Bronchial epithelial cell (primary cell): ENCODE results near the gene PAX5. TPM values are rescaled to one million over a fixed set of nuclear protein-coding genes. Genes with fewer than 3 reads are reported as not detected.
"Not testable (repeated sequence)": the region's sequence is repeated elsewhere in the genome, so short reads cannot be mapped to it uniquely, and the experiment has no call there.

Source experiments
- DNase-seq: peaks from one replicate; pipeline ENCODE4 v3.0.0-alpha.2; 2010; ENCODE audit warnings: low read depth
- FAIRE-seq: peaks from 2 replicates; lab custom pipeline; 2011; peaks lifted over from hg19 to GRCh38; lab: Jason Lieb, UNC
- H3K27me3 ChIP-seq: 2 replicates; pipeline ENCODE4 v1.5.1; 2011; ENCODE audit warnings: low read length; ENCODE audit not compliant: control insufficient read depth, insufficient read depth
- H3K36me3 ChIP-seq: 2 replicates; pipeline ENCODE4 v1.5.1; 2011; ENCODE audit warnings: low read length; ENCODE audit not compliant: control insufficient read depth, insufficient read depth
- H3K4me3 ChIP-seq: 2 replicates; pipeline ENCODE4 v1.5.1; 2011; ENCODE audit warnings: mild to moderate bottlenecking, low read depth, low read length, control low read depth
- total RNA-seq: library from RNA; depleted of rRNA; stranded (reverse); fragments of >200 nt; gene quantifications from 2 replicates; pipeline ENCODE4 v1.2.1, GENCODE V29; 2014
- TF ChIP-seq, protein P1 (sequence below): IDR thresholded peaks from 2 replicates; pipeline ENCODE4 v1.5.1; 2011; ENCODE audit warnings: mild to moderate bottlenecking, moderate library complexity, low read length, control low read depth, inconsistent platforms; ENCODE audit not compliant: insufficient read depth, severe bottlenecking

PAX5 gene
- total RNA-seq, 1 donor from 2014 or later = not detected

- peak; percentile 92 for FAIRE-seq
- no peak overlapping the region for H3K4me3 ChIP-seq
- no peaks in the 10 kb centered on the region for H3K36me3 ChIP-seq
- TF ChIP-seq, protein P1, sequence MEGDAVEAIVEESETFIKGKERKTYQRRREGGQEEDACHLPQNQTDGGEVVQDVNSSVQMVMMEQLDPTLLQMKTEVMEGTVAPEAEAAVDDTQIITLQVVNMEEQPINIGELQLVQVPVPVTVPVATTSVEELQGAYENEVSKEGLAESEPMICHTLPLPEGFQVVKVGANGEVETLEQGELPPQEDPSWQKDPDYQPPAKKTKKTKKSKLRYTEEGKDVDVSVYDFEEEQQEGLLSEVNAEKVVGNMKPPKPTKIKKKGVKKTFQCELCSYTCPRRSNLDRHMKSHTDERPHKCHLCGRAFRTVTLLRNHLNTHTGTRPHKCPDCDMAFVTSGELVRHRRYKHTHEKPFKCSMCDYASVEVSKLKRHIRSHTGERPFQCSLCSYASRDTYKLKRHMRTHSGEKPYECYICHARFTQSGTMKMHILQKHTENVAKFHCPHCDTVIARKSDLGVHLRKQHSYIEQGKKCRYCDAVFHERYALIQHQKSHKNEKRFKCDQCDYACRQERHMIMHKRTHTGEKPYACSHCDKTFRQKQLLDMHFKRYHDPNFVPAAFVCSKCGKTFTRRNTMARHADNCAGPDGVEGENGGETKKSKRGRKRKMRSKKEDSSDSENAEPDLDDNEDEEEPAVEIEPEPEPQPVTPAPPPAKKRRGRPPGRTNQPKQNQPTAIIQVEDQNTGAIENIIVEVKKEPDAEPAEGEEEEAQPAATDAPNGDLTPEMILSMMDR = no peak
- peaks cover 6% of the 10 kb centered on the region for H3K27me3 ChIP-seq
- DNase-seq = no peak
These were observed 32.2 kb upstream of the PAX5 start for GRCh38 chr9:37066139-37066725.

DNA sequence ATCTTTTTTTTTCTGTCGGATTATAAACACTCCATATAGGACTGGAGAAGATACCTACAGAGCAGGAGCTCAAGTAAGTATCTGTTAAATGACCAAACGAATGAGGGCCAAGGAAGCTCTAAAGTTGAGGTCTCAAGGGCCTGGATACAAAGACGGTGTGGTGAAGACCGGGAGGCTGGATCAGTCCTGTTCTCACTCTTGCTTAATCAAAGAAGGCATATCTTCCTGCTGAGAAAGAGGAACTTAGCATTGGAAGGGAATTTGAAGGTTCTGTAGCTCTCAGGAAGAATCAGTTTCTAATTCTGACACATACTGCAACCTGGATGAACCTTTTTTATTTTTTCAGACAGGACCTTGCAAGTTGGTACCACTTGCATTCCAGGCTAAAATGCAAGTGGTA, 28.3 kb upstream of the PAX5 start:
- FAIRE-seq = no peak
- peaks cover 5% of the 10 kb centered on the region for H3K27me3 ChIP-seq

DNA sequence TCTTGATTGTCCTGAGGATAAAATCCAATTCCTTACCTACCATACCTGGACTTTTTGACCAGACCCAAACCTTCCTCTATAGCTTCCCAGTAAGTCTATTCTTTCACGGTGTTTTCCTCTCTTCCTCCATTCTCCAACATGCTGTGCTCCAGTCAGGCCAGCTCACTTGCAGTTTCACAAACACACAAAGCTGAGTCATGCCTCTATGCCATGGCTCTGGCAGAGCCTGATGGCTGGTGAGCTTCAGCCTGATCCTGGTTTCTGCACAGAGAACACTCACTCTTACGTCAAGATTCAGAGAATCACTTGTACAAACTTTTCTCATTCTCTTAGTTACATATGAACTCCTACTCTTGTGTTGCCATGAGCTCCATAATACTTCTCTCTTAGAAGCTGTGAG, 27.7 kb upstream of the PAX5 start:
- peaks cover 4% of the 10 kb centered on the region for H3K27me3 ChIP-seq
- FAIRE-seq (peak; percentile 32), DNase-seq (peak; percentile 64)
- H3K4me3 ChIP-seq = no peak overlapping the region
- H3K36me3 ChIP-seq = no peaks in the 10 kb centered on the region
- TF ChIP-seq, protein P1 = no peak

More for the DNA sequence above, 28.3 kb upstream of the PAX5 start:
- Histone ChIP-seq H3K36me3 (no peaks in the 10 kb centered on the region), H3K4me3 (no peak overlapping the region)
- TF ChIP-seq, protein P1 = no peak
- DNase-seq = no peak

- Histone ChIP-seq H3K27me3 (no peaks in the 10 kb centered on the region), H3K36me3 (no peaks in the 10 kb centered on the region), H3K4me3 (no peak overlapping the region)
- no peak for FAIRE-seq
- no peak for DNase-seq
- TF ChIP-seq, protein P1 = no peak
These were observed 26.8 kb upstream of the PAX5 start for GRCh38 chr9:37060833-37061232.

DNA sequence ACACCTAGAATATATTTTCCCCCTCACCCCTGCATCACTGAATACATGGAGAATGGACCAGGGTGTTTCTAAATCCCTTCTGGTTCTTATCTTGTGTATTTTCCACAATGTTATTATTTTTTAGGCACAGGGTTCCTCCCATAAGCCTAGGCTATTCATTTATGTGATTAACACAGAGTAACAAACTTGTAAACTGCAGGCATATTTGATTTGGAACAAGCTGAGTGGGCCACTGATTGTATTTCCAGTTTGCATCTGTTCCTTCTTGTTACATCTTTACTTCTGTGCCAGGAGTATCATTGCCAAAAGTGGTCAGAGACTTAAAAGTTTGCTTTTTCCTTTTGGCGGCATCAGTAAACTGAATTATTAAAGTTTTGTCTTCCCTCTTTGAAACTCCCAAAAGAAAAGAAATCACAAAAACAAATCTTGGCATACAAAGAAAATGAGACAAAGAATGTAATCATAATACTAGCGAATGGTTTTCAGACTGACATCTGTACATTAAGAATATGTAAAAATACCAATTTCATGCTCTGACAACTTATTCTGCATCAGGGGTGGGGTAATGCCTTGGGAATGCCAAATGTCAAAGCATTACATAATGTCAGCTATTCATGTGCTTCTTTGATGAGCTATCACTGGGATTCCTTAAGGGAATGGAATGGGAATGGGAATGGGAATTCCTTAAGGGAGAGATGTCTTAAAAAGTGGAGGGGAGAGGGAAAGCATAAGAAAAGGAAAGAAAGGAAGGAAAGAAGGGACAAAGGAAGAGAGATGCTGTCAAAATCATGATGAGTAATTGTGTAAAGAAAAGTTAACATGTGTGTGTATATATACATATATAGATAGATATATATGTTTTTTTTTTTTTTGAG, 22.2 kb upstream of the PAX5 start:
- no peak for FAIRE-seq
- no peak for DNase-seq
- Histone ChIP-seq H3K27me3 (peaks cover 11% of the 10 kb centered on the region), H3K4me3 (no peak overlapping the region), H3K36me3 (no peaks in the 10 kb centered on the region)
- TF ChIP-seq, protein P1 = no peak

GRCh38 chr9:37054363-37054720, 20.3 kb upstream of the PAX5 start:
- peaks cover 13% of the 10 kb centered on the region for H3K27me3 ChIP-seq
- not testable (repeated sequence) for DNase-seq, H3K36me3 ChIP-seq, H3K4me3 ChIP-seq
- FAIRE-seq = peak; percentile 76
